Left lung (tissue), 10 donors: ENCODE results near the gene ABCG4. TPM values are rescaled to one million over a fixed set of nuclear protein-coding genes. Genes with fewer than 3 reads are reported as not detected.
"Not testable (repeated sequence)": the region's sequence is repeated elsewhere in the genome, so short reads cannot be mapped to it uniquely, and the experiment has no call there.

Experiments
- ATAC-seq: fragments of 200-7000 bp; cut with Tn5 transposase; one replicate; pipeline ENCODE4 v1.9.1; 2020; ENCODE audit warnings: moderate library complexity
- DNase-seq, 4 donors: peaks; one replicate each; pipeline ENCODE4 v3.0.0-alpha.2; 2013 to 2020
- H3K27ac ChIP-seq, 2 donors: fragments of 200-600 bp; sonication (generic) in 1 of 2; one replicate each; pipeline versions ENCODE4 v1.5.0 to v1.8.0; 2020 to 2021
- H3K27me3 ChIP-seq, 2 donors: fragments of 200-600 bp; sonication (generic) in 1 of 2; one replicate each; pipeline versions ENCODE4 v1.5.0 to v1.8.0; 2020 to 2021
- H3K36me3 ChIP-seq, 2 donors: fragments of 200-600 bp; sonication (generic) in 1 of 2; one replicate each; pipeline versions ENCODE4 v1.5.0 to v1.8.0; 2020 to 2021
- H3K4me1 ChIP-seq, 2 donors: fragments of 200-600 bp; one replicate each; pipeline ENCODE4 v1.8.0; 2021
- H3K4me3 ChIP-seq, 2 donors: fragments of 200-600 bp; sonication (generic) in 1 of 2; one replicate each; pipeline versions ENCODE4 v1.5.0 to v1.8.0; 2020 to 2021; ENCODE audit warnings: mild to moderate bottlenecking in 1 of 2
- H3K9me3 ChIP-seq, 2 donors: fragments of 200-600 bp; sonication (generic) in 1 of 2; one replicate each; pipeline versions ENCODE4 v1.5.0 to v1.8.0; 2020 to 2021
- CTCF ChIP-seq, 2 donors: fragments of 200-600 bp; sonication (generic) in 1 of 2; IDR thresholded peaks; one replicate each; pipeline versions ENCODE4 v1.5.0 to v1.8.0; 2021; ENCODE audit warnings: antibody characterized with exemption in 2 of 2
- intact Hi-C, 2 donors: fragments of 100-400 bp; cut with DNase I; formaldehyde crosslinking; loops; one replicate each; pipeline versions ENCODE4 v1.11.2 to v1.14.2; 2022
- polyA plus RNA-seq, 6 donors: library from polyadenylated mRNA; unstranded; fragments of 120-200 nt; gene quantifications; one replicate each; pipeline ENCODE4 v1.2.1, GENCODE V29; 2013; ENCODE audit not compliant: insufficient read length in 6 of 6
- total RNA-seq, 2 donors: library from RNA; stranded (reverse); fragmentation: NEBNext Ultra II Directional; extraction: Animal tissue kit (Norgen Biotek cat#: 25700); gene quantifications; one replicate each; pipeline ENCODE4 v1.2.1, GENCODE V29; 2021
- donor health status: DM: no; HTN: yes; CAD: no.
- donor health status: DM: no; HTN: no; CAD: no.

ABCG4 gene
- total and polyA plus RNA-seq, 8 donors: 0.26 to 1.5 (median 1.2) TPM

GRCh38 chr11:119181677-119182412 lies 33.0 kb downstream of the ABCG4 start:
- DNase-seq (no peak), ATAC-seq (peak; percentile 23)
- Histone ChIP-seq H3K27ac (peak overlapping the region in 1 of 2 donors; percentile 41), H3K4me1 (peaks cover 0 to 7% of the 10 kb centered on the region in 2 donors), H3K4me3 (no peak overlapping the region), H3K27me3 (peaks cover 0 to 11% of the 10 kb centered on the region in 2 donors), H3K36me3 (peaks cover 0 to 47% of the 10 kb centered on the region in 2 donors), H3K9me3 (no peaks in the 10 kb centered on the region)
- intact Hi-C loops: no loop called here
- no peak for TF ChIP-seq CTCF (IDR thresholded peaks at IDR 0.05)

- H3K27ac ChIP-seq, ATAC-seq, DNase-seq, H3K4me1 ChIP-seq, H3K4me3 ChIP-seq, H3K9me3 ChIP-seq, intact Hi-C loops: not testable (repeated sequence)
- H3K27me3 ChIP-seq: peaks cover 0 to 24% of the 10 kb centered on the region in 2 donors
- peaks cover 0 to 41% of the 10 kb centered on the region in 2 donors for H3K36me3 ChIP-seq
These were observed 35.5 kb downstream of the ABCG4 start for GRCh38 chr11:119184399-119184798.

GRCh38 chr11:119185981-119186634 lies 37.3 kb downstream of the ABCG4 start:
- TF ChIP-seq CTCF (IDR thresholded peaks at IDR 0.05): no peak
- H3K27ac ChIP-seq: no peak overlapping the region
- intact Hi-C loops: no loop called here
- no peak overlapping the region for H3K4me3 ChIP-seq
- H3K27me3 ChIP-seq: peaks cover 0 to 24% of the 10 kb centered on the region in 2 donors
- DNase-seq (no peak), ATAC-seq (no peak)
- no peaks in the 10 kb centered on the region for H3K9me3 ChIP-seq
- peaks cover 0 to 7% of the 10 kb centered on the region in 2 donors for H3K4me1 ChIP-seq
- H3K36me3 ChIP-seq: peaks cover 0 to 28% of the 10 kb centered on the region in 2 donors

GRCh38 chr11:119187123-119187892 lies 38.5 kb downstream of the ABCG4 start:
- intact Hi-C loops: no loop called here
- no peak for ATAC-seq

GRCh38 chr11:119188067-119188466 lies 39.2 kb downstream of the ABCG4 start:
- no peak for TF ChIP-seq CTCF (IDR thresholded peaks at IDR 0.05)
- H3K9me3 ChIP-seq: no peaks in the 10 kb centered on the region
- DNase-seq (no peak), ATAC-seq (no peak)
- peaks cover 0 to 24% of the 10 kb centered on the region in 2 donors for H3K27me3 ChIP-seq
- intact Hi-C loops: no loop called here
- peaks cover 0 to 12% of the 10 kb centered on the region in 2 donors for H3K36me3 ChIP-seq
- no peak overlapping the region for H3K4me3 ChIP-seq
- peaks cover 0 to 7% of the 10 kb centered on the region in 2 donors for H3K4me1 ChIP-seq
- no peak overlapping the region for H3K27ac ChIP-seq

More at GRCh38 chr11:119187123-119187892, 38.5 kb downstream of the ABCG4 start:
- H3K4me1 ChIP-seq: no peaks in the 10 kb centered on the region
- no peak overlapping the region for H3K4me3 ChIP-seq
- peaks cover 0 to 20% of the 10 kb centered on the region in 2 donors for H3K36me3 ChIP-seq
- H3K27me3 ChIP-seq: peaks cover 0 to 24% of the 10 kb centered on the region in 2 donors
- TF ChIP-seq CTCF (IDR thresholded peaks at IDR 0.05): no peak
- no peak overlapping the region for H3K27ac ChIP-seq
- DNase-seq: no peak
- H3K9me3 ChIP-seq: no peaks in the 10 kb centered on the region
